ENCODE data around the gene BCL7A. TPM values are rescaled to one million over a fixed set of nuclear protein-coding genes. Genes with fewer than 3 reads are reported as not detected.

Gene BCL7A
- total and polyA plus RNA-seq, 2 of the 8 experiments (the other 6 are each of a cell fraction or from before 2014, with no cell fraction given): 11.9 to 12.7 TPM

- Histone ChIP-seq H2AFZ (ENCODE audit: low read length) (no peak overlapping the region), H3K23ac (ENCODE audit: insufficient read length) (no peak overlapping the region), H3K36me3 (ENCODE audit: control insufficient read depth in 2 of 4, insufficient read depth in 4 of 4, low read length in 3 of 4) (peaks cover 0 to 5% (median 0%) of the 10 kb centered on the region in 4 experiments; a peak in 2 of 8 replicates), H3K56ac (replicated peaks; ENCODE audit: insufficient read length, low read depth, low read length) (no peak overlapping the region), H3K27me3 (replicated peaks in 1 of 4; ENCODE audit: control insufficient read depth in 3 of 4, extremely low read depth in 1 of 4, insufficient read depth in 3 of 4, low read length in 3 of 4) (peaks cover 0 to 7% (median 5%) of the 10 kb centered on the region in 4 experiments; a peak in 5 of 7 replicates), H3K9me3 (ENCODE audit: insufficient read depth in 2 of 2, low read depth in 1 of 2, low read length in 1 of 2) (no peaks in the 10 kb centered on the region), H2BK15ac (ENCODE audit: low read length) (no peak overlapping the region), H3K14ac (ENCODE audit: insufficient read length) (no peak overlapping the region), H3K4me1 (replicated peaks in 1 of 4; ENCODE audit: control insufficient read depth in 3 of 4, insufficient read depth in 4 of 4, low read length in 3 of 4) (peaks cover 0 to 4% (median 3%) of the 10 kb centered on the region in 4 experiments; a peak in 6 of 7 replicates), H2BK120ac (replicated peaks; ENCODE audit: low read depth, low read length) (no peak overlapping the region), H4K8ac (ENCODE audit: extremely low read depth, insufficient read depth, low read length) (no peak overlapping the region), H3K27ac (ENCODE audit: low read depth, low read length) (no peak overlapping the region), H3K4ac (replicated peaks; ENCODE audit: insufficient read length, low read depth, low read length) (no peak overlapping the region), H4K5ac (ENCODE audit: insufficient read length, low read depth, low read length) (no peak overlapping the region), H3K9ac (replicated peaks in 1 of 4; ENCODE audit: extremely low read depth in 1 of 4, low read depth in 3 of 4, low read length in 3 of 4) (no peak overlapping the region), H3K4me3 (ENCODE audit: extremely low read depth in 1 of 4, insufficient read depth in 2 of 4, low read depth in 3 of 4, low read length in 4 of 4) (no peak overlapping the region), H4K91ac (replicated peaks; ENCODE audit: insufficient read length, low read length) (no peak overlapping the region), H3K4me2 (ENCODE audit: insufficient read depth in 1 of 2, low read depth in 2 of 2, low read length in 2 of 2) (no peak overlapping the region), H2BK12ac (ENCODE audit: low read depth, low read length) (no peak overlapping the region), H3K18ac (ENCODE audit: extremely low read depth, low read length) (no peak overlapping the region), H2AK5ac (ENCODE audit: low read depth, low read length) (no peak overlapping the region), H3K79me1 (ENCODE audit: low read depth, low read length) (peaks cover 18% of the 10 kb centered on the region; the same call in 1 of the 2 replicates), H2BK5ac (ENCODE audit: low read depth, low read length) (peak overlapping the region; percentile 30; the same call in 1 of the 2 replicates), H3K79me2 (ENCODE audit: control insufficient read depth in 1 of 2, insufficient read depth in 2 of 2, low read length in 2 of 2) (peaks cover 4 to 27% of the 10 kb centered on the region in 2 experiments; a peak in 3 of 4 replicates), H4K20me1 (replicated peaks in 1 of 2; ENCODE audit: control insufficient read depth in 1 of 2, insufficient read depth in 2 of 2, low read length in 2 of 2) (peaks cover 3 to 4% of the 10 kb centered on the region in 2 experiments), H3K23me2 (ENCODE audit: low read depth, low read length) (no peaks in the 10 kb centered on the region), H2BK20ac (ENCODE audit: low read length) (no peak overlapping the region)
- FAIRE-seq (no peak), DNase-seq (ENCODE audit: low read depth in 1 of 2, low spot score in 2 of 2) (no peak)
- 92% methylated on average over 13 of the region's 13 CpGs; no CpG with 5 or more reads in 1 of the 2 experiments for WGBS, 2 experiments (ENCODE audit: extremely low coverage in 1 of 2, insufficient coverage in 1 of 2, insufficient read length in 1 of 2, insufficient replicate concordance in 2 of 2, low coverage in 1 of 2, low lambda C conversion rate in 2 of 2, missing lambda C conversion rate in 1 of 2)
- ChIA-PET CTCF (ENCODE audit: partially characterized antibody) (interaction anchor here (1.9 to 8.0 kb wide), 2 partner anchors 30 to 38 kb away, joined by 7 to 52 read pairs; no protein-coding TSS in a partner anchor), POLR2A (ENCODE audit: partially characterized antibody) (interaction anchor here (1.5 kb wide), 1 partner anchor 9 kb away, joined by 4 read pairs; no protein-coding TSS in a partner anchor)
- TF ChIP-seq SRF (IDR thresholded peaks at IDR 0.05; ENCODE audit: low read depth, low read length) (no peak), RNF2 (IDR thresholded peaks at IDR 0.05; ENCODE audit: borderline replicate concordance, low read depth, low read length, missing control alignments, poor library complexity, severe bottlenecking) (no peak), CBX8 (IDR thresholded peaks at IDR 0.05; ENCODE audit: borderline replicate concordance, low read depth, low read length) (no peak), GABPA (IDR thresholded peaks at IDR 0.05; ENCODE audit: borderline replicate concordance, insufficient read depth, low read length) (no peak), NANOG (IDR thresholded peaks at IDR 0.05; ENCODE audit: insufficient read depth, low read depth, low read length, poor library complexity, severe bottlenecking) (no peak), TBP (IDR thresholded peaks at IDR 0.05; ENCODE audit: low read depth, low read length) (no peak), EP300 (IDR thresholded peaks at IDR 0.05; ENCODE audit: borderline replicate concordance in 1 of 2, low read depth in 2 of 2, low read length in 2 of 2) (no peak), CHD2 (IDR thresholded peaks at IDR 0.05; ENCODE audit: low read length) (no peak), POLR2A (IDR thresholded peaks at IDR 0.05; ENCODE audit: control extremely low read depth in 1 of 2, low read depth in 2 of 2, low read length in 2 of 2) (no peak), HDAC6 (IDR thresholded peaks at IDR 0.05; ENCODE audit: low read depth, low read length) (no peak), GTF2F1 (IDR thresholded peaks at IDR 0.05; ENCODE audit: borderline replicate concordance, low read depth, low read length) (no peak), RFX5 (IDR thresholded peaks at IDR 0.05; ENCODE audit: borderline replicate concordance, low read depth, low read length) (no peak), MAFK (IDR thresholded peaks at IDR 0.05; ENCODE audit: low read depth, low read length) (no peak)
Measured at GRCh38 chr12:122084857-122085405, 63.2 kb downstream of the BCL7A start.
